Measurements from ENCODE around the gene EPHB6. TPM values are rescaled to one million over a fixed set of nuclear protein-coding genes. Genes with fewer than 3 reads are reported as not detected.

The EPHB6 gene
- total RNA-seq, 1 donor = 4.0 TPM

DNA sequence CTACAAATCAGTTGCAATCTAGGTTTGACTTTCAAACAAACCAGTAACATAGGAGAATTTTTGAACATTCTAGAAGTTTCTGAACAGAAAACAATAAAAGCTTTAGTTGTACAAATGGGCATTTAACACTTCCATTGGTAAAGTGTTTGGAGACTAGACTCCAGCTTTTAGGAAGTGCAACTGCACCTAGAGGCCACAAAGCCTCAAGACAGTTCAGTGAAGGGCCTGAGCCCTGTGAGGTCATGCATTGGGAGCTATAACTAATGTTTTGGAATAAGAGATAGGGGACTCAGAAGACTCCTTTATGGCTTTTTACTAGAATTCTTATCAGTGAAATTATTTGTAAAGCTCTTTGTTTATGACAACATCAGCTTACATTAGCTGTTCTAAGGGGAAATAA, 3.0 kb upstream of the EPHB6 start:
- Histone ChIP-seq H2AFZ (ENCODE audit: low read length) (no peak overlapping the region), H3K4me1 (ENCODE audit: insufficient read depth, low read length) (peaks cover 8% of the 10 kb centered on the region), H3K27me3 (ENCODE audit: insufficient read depth, low read length) (peaks cover 22% of the 10 kb centered on the region), H3K9me3 (ENCODE audit: low read depth, low read length) (no peaks in the 10 kb centered on the region), H3K79me2 (ENCODE audit: insufficient read depth, low read length) (no peaks in the 10 kb centered on the region), H3K4me2 (ENCODE audit: insufficient read depth, low read length) (no peak overlapping the region), H3K27ac (ENCODE audit: low read depth, low read length) (no peak overlapping the region), H3K36me3 (ENCODE audit: insufficient read depth, low read length) (no peaks in the 10 kb centered on the region), H4K20me1 (ENCODE audit: insufficient read depth, low read length) (no peaks in the 10 kb centered on the region), H3K4me3 (ENCODE audit: insufficient read depth, low read length) (no peak overlapping the region)
- DNase-seq (ENCODE audit: insufficient read length, low spot score, missing footprints) = no peak
- TF ChIP-seq, protein P1, sequence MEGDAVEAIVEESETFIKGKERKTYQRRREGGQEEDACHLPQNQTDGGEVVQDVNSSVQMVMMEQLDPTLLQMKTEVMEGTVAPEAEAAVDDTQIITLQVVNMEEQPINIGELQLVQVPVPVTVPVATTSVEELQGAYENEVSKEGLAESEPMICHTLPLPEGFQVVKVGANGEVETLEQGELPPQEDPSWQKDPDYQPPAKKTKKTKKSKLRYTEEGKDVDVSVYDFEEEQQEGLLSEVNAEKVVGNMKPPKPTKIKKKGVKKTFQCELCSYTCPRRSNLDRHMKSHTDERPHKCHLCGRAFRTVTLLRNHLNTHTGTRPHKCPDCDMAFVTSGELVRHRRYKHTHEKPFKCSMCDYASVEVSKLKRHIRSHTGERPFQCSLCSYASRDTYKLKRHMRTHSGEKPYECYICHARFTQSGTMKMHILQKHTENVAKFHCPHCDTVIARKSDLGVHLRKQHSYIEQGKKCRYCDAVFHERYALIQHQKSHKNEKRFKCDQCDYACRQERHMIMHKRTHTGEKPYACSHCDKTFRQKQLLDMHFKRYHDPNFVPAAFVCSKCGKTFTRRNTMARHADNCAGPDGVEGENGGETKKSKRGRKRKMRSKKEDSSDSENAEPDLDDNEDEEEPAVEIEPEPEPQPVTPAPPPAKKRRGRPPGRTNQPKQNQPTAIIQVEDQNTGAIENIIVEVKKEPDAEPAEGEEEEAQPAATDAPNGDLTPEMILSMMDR (IDR thresholded peaks at IDR 0.05; ENCODE audit: extremely low read depth, low read depth, low read length) = no peak

DNA sequence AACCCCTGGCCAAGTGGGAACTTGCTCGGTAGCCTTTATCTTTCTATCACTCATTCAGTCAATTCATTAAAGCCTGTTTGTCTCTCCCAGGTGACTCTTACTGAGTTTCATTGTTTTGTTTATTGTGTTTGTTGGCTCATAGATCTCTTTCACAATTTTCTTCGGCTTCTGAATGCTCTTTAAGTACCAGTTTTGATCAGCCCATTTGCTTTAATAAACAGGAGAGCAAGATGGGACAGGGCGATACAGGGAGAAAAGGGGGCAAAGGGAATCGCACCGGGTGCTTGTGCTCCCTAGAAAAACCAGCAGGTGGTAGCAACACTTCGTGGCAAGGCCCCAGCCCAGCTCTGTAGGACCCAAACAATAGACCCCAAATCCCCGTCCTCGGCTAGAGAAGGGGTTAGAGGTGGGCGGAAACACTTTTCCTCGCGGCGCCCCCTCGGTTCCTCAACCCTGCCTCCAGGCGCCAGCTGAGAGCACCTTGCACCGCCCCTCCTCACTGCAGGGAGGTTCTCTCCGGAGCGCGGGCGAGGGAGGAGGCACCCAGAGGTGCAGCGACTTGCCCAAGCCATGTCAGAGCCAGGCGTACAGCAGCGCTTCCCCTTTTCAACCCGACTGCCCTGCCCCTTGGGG, 1.0 kb upstream of the EPHB6 start:
- H3K27ac ChIP-seq (ENCODE audit: low read depth, low read length) = no peak overlapping the region
- H3K36me3 ChIP-seq (ENCODE audit: insufficient read depth, low read length) = no peaks in the 10 kb centered on the region
- peak overlapping the region; percentile 97 for H3K4me2 ChIP-seq (ENCODE audit: insufficient read depth, low read length)
- H4K20me1 ChIP-seq (ENCODE audit: insufficient read depth, low read length) = no peaks in the 10 kb centered on the region
- H3K9me3 ChIP-seq (ENCODE audit: low read depth, low read length) = no peaks in the 10 kb centered on the region
- H3K4me3 ChIP-seq (ENCODE audit: insufficient read depth, low read length) = peak overlapping the region; percentile 76
- H3K27me3 ChIP-seq (ENCODE audit: insufficient read depth, low read length) = peaks cover 22% of the 10 kb centered on the region
- TF ChIP-seq, protein P1 (IDR thresholded peaks at IDR 0.05; ENCODE audit: extremely low read depth, low read depth, low read length) = peak; percentile 68
- H2AFZ ChIP-seq (ENCODE audit: low read length) = peak overlapping the region; percentile 91
- peaks cover 8% of the 10 kb centered on the region for H3K4me1 ChIP-seq (ENCODE audit: insufficient read depth, low read length)
- peak; percentile 98 for DNase-seq (ENCODE audit: insufficient read length, low spot score, missing footprints)
- no peaks in the 10 kb centered on the region for H3K79me2 ChIP-seq (ENCODE audit: insufficient read depth, low read length)

DNA sequence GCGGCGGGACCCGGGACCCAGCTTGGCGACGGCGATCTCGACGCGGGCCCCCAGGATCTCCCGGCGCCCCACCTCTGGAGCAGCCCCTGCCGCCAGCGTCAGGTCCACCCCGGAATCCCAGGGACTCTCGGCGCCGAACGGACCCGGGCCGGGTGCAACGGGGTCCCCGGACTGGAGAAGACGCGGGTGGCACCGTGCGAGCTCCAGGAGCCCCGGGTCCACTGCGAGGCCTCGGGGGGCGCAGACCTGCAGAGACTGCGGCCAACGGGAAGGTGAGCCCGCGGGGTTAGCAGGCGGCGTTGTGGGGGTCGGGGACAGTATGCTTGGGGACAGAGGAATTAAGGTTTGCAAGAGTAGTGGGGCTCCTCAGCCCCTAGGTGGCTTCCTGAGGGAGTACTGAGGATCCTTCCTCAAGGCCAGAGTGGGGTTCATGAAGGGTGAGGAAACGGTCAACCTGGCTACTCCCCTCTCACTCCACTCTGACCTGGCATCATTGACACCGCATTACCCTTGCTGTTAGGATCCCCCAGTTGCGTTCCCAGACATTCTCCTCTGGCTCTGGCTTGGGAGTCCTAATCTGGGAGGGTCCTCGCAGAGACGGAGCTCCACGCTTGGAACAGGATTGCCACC, 353 bp downstream of the EPHB6 start:
- Histone ChIP-seq H2AFZ (ENCODE audit: low read length) (no peak overlapping the region), H3K4me2 (ENCODE audit: insufficient read depth, low read length) (peak overlapping the region; percentile 53), H4K20me1 (ENCODE audit: insufficient read depth, low read length) (no peaks in the 10 kb centered on the region), H3K79me2 (ENCODE audit: insufficient read depth, low read length) (no peaks in the 10 kb centered on the region), H3K4me1 (ENCODE audit: insufficient read depth, low read length) (peaks cover 8% of the 10 kb centered on the region), H3K27ac (ENCODE audit: low read depth, low read length) (no peak overlapping the region), H3K9me3 (ENCODE audit: low read depth, low read length) (no peaks in the 10 kb centered on the region), H3K36me3 (ENCODE audit: insufficient read depth, low read length) (no peaks in the 10 kb centered on the region), H3K27me3 (ENCODE audit: insufficient read depth, low read length) (peaks cover 22% of the 10 kb centered on the region), H3K4me3 (ENCODE audit: insufficient read depth, low read length) (peak overlapping the region; percentile 76)
- no peak for DNase-seq (ENCODE audit: insufficient read length, low spot score, missing footprints)
- TF ChIP-seq, protein P1 (IDR thresholded peaks at IDR 0.05; ENCODE audit: extremely low read depth, low read depth, low read length) = no peak

DNA sequence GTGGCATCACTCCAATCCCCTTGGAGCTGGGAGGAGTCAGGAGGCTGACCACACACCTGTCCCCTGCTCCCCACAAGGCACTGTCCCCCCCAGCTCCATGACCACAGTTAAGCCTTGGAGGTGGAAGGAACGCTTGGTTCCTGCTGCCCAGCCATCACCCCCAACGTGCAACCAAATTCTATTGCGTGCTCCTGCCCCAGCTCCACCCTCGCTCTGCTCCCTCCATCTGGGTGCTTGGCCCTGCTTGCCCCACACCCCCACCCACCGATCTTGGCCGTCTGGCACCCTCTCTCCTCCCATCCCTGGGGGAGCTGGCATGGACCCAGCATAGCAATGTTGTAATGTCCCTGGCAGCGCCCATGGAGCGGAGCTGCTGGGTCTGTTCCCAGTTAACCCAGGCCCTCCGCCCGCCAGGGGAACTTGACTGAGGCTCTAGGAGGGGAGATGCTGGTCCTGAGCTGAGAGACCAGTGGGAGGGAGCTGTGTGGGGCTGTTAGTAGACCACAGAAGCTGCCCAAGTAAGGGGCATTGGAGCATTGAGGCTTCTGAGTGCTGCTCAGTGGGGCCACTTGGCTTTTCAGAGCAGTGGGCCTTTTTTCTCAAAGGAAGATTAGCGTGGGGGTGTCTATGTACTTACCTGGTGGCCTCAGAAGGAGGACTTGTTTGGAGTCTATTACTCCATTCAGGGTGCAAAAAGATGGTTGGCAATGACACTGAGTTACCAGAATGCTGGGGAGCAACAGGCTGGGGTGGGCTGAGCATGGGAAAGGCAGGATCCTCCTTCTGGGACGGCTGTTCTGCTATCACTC, 1.1 kb downstream of the EPHB6 start:
- Histone ChIP-seq H2AFZ (ENCODE audit: low read length) (no peak overlapping the region), H3K4me2 (ENCODE audit: insufficient read depth, low read length) (no peak overlapping the region), H3K36me3 (ENCODE audit: insufficient read depth, low read length) (no peaks in the 10 kb centered on the region), H3K4me3 (ENCODE audit: insufficient read depth, low read length) (no peak overlapping the region), H3K9me3 (ENCODE audit: low read depth, low read length) (no peaks in the 10 kb centered on the region), H4K20me1 (ENCODE audit: insufficient read depth, low read length) (no peaks in the 10 kb centered on the region), H3K4me1 (ENCODE audit: insufficient read depth, low read length) (peaks cover 8% of the 10 kb centered on the region), H3K27me3 (ENCODE audit: insufficient read depth, low read length) (peaks cover 18% of the 10 kb centered on the region), H3K79me2 (ENCODE audit: insufficient read depth, low read length) (no peaks in the 10 kb centered on the region), H3K27ac (ENCODE audit: low read depth, low read length) (no peak overlapping the region)
- TF ChIP-seq, protein P1 (IDR thresholded peaks at IDR 0.05; ENCODE audit: extremely low read depth, low read depth, low read length) = no peak
- DNase-seq (ENCODE audit: insufficient read length, low spot score, missing footprints) = no peak
